ENCODE data around the gene CRADD. TPM values are rescaled to one million over a fixed set of nuclear protein-coding genes. Genes with fewer than 3 reads are reported as not detected.
"Not testable (repeated sequence)": the region's sequence is repeated elsewhere in the genome, so short reads cannot be mapped to it uniquely, and the experiment has no call there.

CRADD gene
- polyA plus RNA-seq, 4 donors, result 11.3 to 16.2 (median 14.2) TPM

GRCh38 chr12:93705237-93705636 is 28.1 kb downstream of the CRADD start:
- no peak for DNase-seq (ENCODE audit: low read depth in 4 of 4, low spot score in 3 of 4)

GRCh38 chr12:93706387-93706786 is 29.2 kb downstream of the CRADD start:
- no peak for DNase-seq (ENCODE audit: low read depth in 4 of 4, low spot score in 3 of 4)

- DNase-seq (ENCODE audit: low read depth in 4 of 4, low spot score in 3 of 4), result no peak
These were observed 29.6 kb downstream of the CRADD start for GRCh38 chr12:93706824-93707223.

- DNase-seq (ENCODE audit: low read depth in 4 of 4, low spot score in 3 of 4), result no peak
These were observed 30.7 kb downstream of the CRADD start for GRCh38 chr12:93707836-93708235.

GRCh38 chr12:93708952-93709351 is 31.8 kb downstream of the CRADD start:
- no peak for DNase-seq (ENCODE audit: low read depth in 4 of 4, low spot score in 3 of 4)

- no peak for DNase-seq (ENCODE audit: low read depth in 4 of 4, low spot score in 3 of 4)
These were observed 32.2 kb downstream of the CRADD start for GRCh38 chr12:93709386-93709785.

- DNase-seq (ENCODE audit: low read depth in 4 of 4, low spot score in 3 of 4), result no peak
These were observed 33.4 kb downstream of the CRADD start for GRCh38 chr12:93710574-93710926.

GRCh38 chr12:93711502-93711901 is 34.3 kb downstream of the CRADD start:
- DNase-seq (ENCODE audit: low read depth in 4 of 4, low spot score in 3 of 4), result not testable (repeated sequence)

GRCh38 chr12:93712200-93712599 is 35.0 kb downstream of the CRADD start:
- DNase-seq (ENCODE audit: low read depth in 4 of 4, low spot score in 3 of 4), result no peak

- no peak for DNase-seq (ENCODE audit: low read depth in 4 of 4, low spot score in 3 of 4)
These were observed 35.9 kb downstream of the CRADD start for GRCh38 chr12:93713060-93713459.

- DNase-seq (ENCODE audit: low read depth in 4 of 4, low spot score in 3 of 4), result no peak
These were observed 36.6 kb downstream of the CRADD start for GRCh38 chr12:93713800-93714199.

GRCh38 chr12:93714382-93714781 is 37.2 kb downstream of the CRADD start:
- peak in 2 of 4 donors; percentile 2 to 12 for DNase-seq (ENCODE audit: low read depth in 4 of 4, low spot score in 3 of 4)

GRCh38 chr12:93719710-93720109 is 42.5 kb downstream of the CRADD start:
- no peak for DNase-seq (ENCODE audit: low read depth in 4 of 4, low spot score in 3 of 4)

GRCh38 chr12:93720559-93720958 is 43.4 kb downstream of the CRADD start:
- DNase-seq (ENCODE audit: low read depth in 4 of 4, low spot score in 3 of 4), result no peak

- DNase-seq (ENCODE audit: low read depth in 4 of 4, low spot score in 3 of 4), result no peak
These were observed 45.0 kb downstream of the CRADD start for GRCh38 chr12:93722179-93722578.

GRCh38 chr12:93722835-93723567 is 45.8 kb downstream of the CRADD start:
- DNase-seq (ENCODE audit: low read depth in 4 of 4, low spot score in 3 of 4), result no peak

GRCh38 chr12:93723568-93723930 is 46.4 kb downstream of the CRADD start:
- no peak for DNase-seq (ENCODE audit: low read depth in 4 of 4, low spot score in 3 of 4)

- no peak for DNase-seq (ENCODE audit: low read depth in 4 of 4, low spot score in 3 of 4)
These were observed 48.4 kb downstream of the CRADD start for GRCh38 chr12:93725531-93725930.

- DNase-seq (ENCODE audit: low read depth in 4 of 4, low spot score in 3 of 4), result no peak
These were observed 50.1 kb downstream of the CRADD start for GRCh38 chr12:93727195-93727811.

- no peak for DNase-seq (ENCODE audit: low read depth in 4 of 4, low spot score in 3 of 4)
These were observed 50.7 kb downstream of the CRADD start for GRCh38 chr12:93727911-93728310.

GRCh38 chr12:93729934-93730333 is 52.8 kb downstream of the CRADD start:
- DNase-seq (ENCODE audit: low read depth in 4 of 4, low spot score in 3 of 4), result no peak

GRCh38 chr12:93733358-93733757 is 56.2 kb downstream of the CRADD start:
- DNase-seq (ENCODE audit: low read depth in 4 of 4, low spot score in 3 of 4), result no peak

GRCh38 chr12:93733928-93734327 is 56.8 kb downstream of the CRADD start:
- DNase-seq (ENCODE audit: low read depth in 4 of 4, low spot score in 3 of 4), result no peak
